ENCODE data around the gene SEL1L2.

SEL1L2 gene

DNA sequence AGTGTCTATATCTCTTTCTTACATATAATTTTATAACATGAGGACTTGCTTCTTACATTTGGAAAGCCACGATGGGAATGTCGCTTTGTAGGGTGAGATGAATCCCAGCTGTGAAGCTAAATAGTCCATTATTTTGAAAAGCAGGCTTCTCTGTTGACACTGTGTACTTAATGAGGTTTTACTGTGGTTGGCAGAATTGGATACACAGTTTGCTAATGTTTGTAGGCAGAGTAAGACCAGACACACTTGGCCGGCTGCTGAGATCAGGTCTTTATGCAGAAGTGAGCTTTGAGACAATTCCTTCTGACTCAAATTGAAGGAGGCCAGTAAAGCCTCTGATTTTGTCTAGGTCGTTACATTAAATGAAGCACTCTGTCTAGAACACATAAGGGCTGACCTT, 112.6 kb downstream of the SEL1L2 start (continued):
- no peak for TF ChIP-seq ZNF518A (tag by site-specific recombination; conservative IDR thresholded peaks at IDR 0.05; ENCODE audit: low read depth)
- TF ChIP-seq ZNF175 (tag by site-specific recombination; IDR thresholded peaks at IDR 0.05) = no peak
- no peak for TF ChIP-seq SP7 (tag by site-specific recombination; IDR thresholded peaks at IDR 0.05)
- TF ChIP-seq ZNF394 (tag by site-specific recombination; IDR thresholded peaks at IDR 0.05; ENCODE audit: borderline replicate concordance) = no peak
- no peak for TF ChIP-seq ZNF433 (tag by site-specific recombination; IDR thresholded peaks at IDR 0.05; ENCODE audit: low read depth)
- TF ChIP-seq, protein P1, sequence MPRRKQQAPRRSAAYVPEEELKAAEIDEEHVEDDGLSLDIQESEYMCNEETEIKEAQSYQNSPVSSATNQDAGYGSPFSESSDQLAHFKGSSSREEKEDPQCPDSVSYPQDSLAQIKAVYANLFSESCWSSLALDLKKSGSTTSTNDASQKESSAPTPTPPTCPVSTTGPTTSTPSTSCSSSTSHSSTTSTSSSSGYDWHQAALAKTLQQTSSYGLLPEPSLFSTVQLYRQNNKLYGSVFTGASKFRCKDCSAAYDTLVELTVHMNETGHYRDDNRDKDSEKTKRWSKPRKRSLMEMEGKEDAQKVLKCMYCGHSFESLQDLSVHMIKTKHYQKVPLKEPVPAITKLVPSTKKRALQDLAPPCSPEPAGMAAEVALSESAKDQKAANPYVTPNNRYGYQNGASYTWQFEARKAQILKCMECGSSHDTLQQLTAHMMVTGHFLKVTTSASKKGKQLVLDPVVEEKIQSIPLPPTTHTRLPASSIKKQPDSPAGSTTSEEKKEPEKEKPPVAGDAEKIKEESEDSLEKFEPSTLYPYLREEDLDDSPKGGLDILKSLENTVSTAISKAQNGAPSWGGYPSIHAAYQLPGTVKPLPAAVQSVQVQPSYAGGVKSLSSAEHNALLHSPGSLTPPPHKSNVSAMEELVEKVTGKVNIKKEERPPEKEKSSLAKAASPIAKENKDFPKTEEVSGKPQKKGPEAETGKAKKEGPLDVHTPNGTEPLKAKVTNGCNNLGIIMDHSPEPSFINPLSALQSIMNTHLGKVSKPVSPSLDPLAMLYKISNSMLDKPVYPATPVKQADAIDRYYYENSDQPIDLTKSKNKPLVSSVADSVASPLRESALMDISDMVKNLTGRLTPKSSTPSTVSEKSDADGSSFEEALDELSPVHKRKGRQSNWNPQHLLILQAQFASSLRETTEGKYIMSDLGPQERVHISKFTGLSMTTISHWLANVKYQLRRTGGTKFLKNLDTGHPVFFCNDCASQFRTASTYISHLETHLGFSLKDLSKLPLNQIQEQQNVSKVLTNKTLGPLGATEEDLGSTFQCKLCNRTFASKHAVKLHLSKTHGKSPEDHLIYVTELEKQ (tag by site-specific recombination; IDR thresholded peaks at IDR 0.05; ENCODE audit: borderline replicate concordance) = no peak
- TF ChIP-seq, protein P2, sequence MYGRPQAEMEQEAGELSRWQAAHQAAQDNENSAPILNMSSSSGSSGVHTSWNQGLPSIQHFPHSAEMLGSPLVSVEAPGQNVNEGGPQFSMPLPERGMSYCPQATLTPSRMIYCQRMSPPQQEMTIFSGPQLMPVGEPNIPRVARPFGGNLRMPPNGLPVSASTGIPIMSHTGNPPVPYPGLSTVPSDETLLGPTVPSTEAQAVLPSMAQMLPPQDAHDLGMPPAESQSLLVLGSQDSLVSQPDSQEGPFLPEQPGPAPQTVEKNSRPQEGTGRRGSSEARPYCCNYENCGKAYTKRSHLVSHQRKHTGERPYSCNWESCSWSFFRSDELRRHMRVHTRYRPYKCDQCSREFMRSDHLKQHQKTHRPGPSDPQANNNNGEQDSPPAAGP (tag by site-specific recombination; IDR thresholded peaks at IDR 0.05) = no peak
- no peak for TF ChIP-seq ZSCAN23 (tag by site-specific recombination; IDR thresholded peaks at IDR 0.05)
- TF ChIP-seq, protein P3, sequence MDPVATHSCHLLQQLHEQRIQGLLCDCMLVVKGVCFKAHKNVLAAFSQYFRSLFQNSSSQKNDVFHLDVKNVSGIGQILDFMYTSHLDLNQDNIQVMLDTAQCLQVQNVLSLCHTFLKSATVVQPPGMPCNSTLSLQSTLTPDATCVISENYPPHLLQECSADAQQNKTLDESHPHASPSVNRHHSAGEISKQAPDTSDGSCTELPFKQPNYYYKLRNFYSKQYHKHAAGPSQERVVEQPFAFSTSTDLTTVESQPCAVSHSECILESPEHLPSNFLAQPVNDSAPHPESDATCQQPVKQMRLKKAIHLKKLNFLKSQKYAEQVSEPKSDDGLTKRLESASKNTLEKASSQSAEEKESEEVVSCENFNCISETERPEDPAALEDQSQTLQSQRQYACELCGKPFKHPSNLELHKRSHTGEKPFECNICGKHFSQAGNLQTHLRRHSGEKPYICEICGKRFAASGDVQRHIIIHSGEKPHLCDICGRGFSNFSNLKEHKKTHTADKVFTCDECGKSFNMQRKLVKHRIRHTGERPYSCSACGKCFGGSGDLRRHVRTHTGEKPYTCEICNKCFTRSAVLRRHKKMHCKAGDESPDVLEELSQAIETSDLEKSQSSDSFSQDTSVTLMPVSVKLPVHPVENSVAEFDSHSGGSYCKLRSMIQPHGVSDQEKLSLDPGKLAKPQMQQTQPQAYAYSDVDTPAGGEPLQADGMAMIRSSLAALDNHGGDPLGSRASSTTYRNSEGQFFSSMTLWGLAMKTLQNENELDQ (tag by site-specific recombination; IDR thresholded peaks at IDR 0.05; ENCODE audit: low read depth) = no peak

DNA sequence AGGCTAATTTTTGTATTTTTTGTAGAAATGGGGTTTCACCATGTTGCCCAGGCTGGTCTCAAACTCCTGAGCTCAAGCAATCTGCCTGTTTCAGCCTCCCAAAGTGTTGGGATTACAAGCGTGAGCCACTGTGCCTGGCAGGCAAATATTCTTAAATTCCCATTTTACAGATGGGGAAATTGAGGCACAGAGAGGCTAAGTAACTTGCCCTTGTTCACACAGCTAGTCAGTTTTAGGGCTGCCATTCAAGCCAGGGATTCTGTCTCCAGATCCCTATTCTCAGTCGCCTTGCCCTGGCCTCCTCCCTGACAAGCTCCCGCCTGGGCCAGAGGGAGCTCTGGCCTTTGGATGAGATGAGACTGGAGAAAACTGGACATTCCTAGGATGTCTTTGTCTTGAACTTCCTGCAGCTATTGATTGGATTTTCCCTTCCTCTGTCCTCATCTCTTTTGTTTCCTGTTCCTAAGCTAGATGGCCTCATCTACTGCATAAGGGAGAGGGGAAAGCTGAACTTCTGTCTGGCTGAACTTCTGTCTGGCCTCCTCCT, 115.1 kb downstream of the SEL1L2 start:
- TF ChIP-seq ZNF600 (tag by site-specific recombination; IDR thresholded peaks at IDR 0.05) = no peak
- TF ChIP-seq ZNF48 (tag by site-specific recombination; IDR thresholded peaks at IDR 0.05) = no peak
- TF ChIP-seq ZNF239 (tag by site-specific recombination; IDR thresholded peaks at IDR 0.05) = no peak
- TF ChIP-seq ZNF354C (tag by site-specific recombination; IDR thresholded peaks at IDR 0.05; ENCODE audit: borderline replicate concordance, low read depth) = no peak
- TF ChIP-seq ZEB2 (tag by site-specific recombination; IDR thresholded peaks at IDR 0.05) = no peak
- no peak for TF ChIP-seq ZNF394 (tag by site-specific recombination; IDR thresholded peaks at IDR 0.05; ENCODE audit: borderline replicate concordance)
- no peak for TF ChIP-seq SP7 (tag by site-specific recombination; IDR thresholded peaks at IDR 0.05)
- TF ChIP-seq, protein P4, sequence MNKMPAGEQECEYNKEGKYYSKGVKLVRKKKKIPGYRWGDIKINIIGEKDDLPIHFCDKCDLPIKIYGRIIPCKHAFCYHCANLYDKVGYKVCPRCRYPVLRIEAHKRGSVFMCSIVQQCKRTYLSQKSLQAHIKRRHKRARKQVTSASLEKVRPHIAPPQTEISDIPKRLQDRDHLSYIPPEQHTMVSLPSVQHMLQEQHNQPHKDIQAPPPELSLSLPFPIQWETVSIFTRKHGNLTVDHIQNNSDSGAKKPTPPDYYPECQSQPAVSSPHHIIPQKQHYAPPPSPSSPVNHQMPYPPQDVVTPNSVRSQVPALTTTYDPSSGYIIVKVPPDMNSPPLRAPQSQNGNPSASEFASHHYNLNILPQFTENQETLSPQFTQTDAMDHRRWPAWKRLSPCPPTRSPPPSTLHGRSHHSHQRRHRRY (tag by site-specific recombination; IDR thresholded peaks at IDR 0.05) = no peak
- H3K4me3 ChIP-seq (ENCODE audit: low read depth, low read length) = no peak overlapping the region
- no peaks in the 10 kb centered on the region for H3K9me3 ChIP-seq (ENCODE audit: control insufficient read depth, insufficient read depth, low read depth, low read length)
- no peaks in the 10 kb centered on the region for H3K4me1 ChIP-seq (ENCODE audit: control insufficient read depth, insufficient read depth, low read length)
- no peaks in the 10 kb centered on the region for H3K36me3 ChIP-seq (ENCODE audit: control insufficient read depth in 2 of 2, insufficient read depth in 1 of 2, low read length in 2 of 2)
- ChIA-PET POLR2A (no interaction called here), CTCF (interaction anchor here (0.6 kb wide), 1 partner anchor 55 kb away, joined by 6 read pairs; no protein-coding TSS in a partner anchor)
- H3K27ac ChIP-seq (ENCODE audit: extremely low read depth, low read depth, low read length) = no peak overlapping the region
